Stimulated activated CD8-positive, alpha-beta memory T cell treated with anti-CD3 and anti-CD28 coated beads, Interleukin-7, amount 100 ng/mL, for 24 hours (primary cell): ENCODE data around the gene C1orf198.

Source experiments
- DNase-seq: peaks from one replicate; pipeline ENCODE4 v3.0.0-alpha.2; 2020; ENCODE audit warnings: low read depth

C1orf198 gene

GRCh38 chr1:230891413-230891812 is 23.1 kb upstream of the C1orf198 start:
- DNase-seq: no peak

GRCh38 chr1:230884646-230885045 is 16.3 kb upstream of the C1orf198 start:
- DNase-seq: no peak

GRCh38 chr1:230883967-230884366 is 15.6 kb upstream of the C1orf198 start:
- no peak for DNase-seq

GRCh38 chr1:230879778-230880177 is 11.5 kb upstream of the C1orf198 start:
- no peak for DNase-seq

- DNase-seq: no peak
These were observed 10.3 kb upstream of the C1orf198 start for GRCh38 chr1:230878591-230878990.

- DNase-seq: no peak
These were observed 9.7 kb upstream of the C1orf198 start for GRCh38 chr1:230877924-230878590.

GRCh38 chr1:230877146-230877923 is 9.0 kb upstream of the C1orf198 start:
- no peak for DNase-seq

- DNase-seq: no peak
These were observed 8.3 kb upstream of the C1orf198 start for GRCh38 chr1:230876660-230877059.

GRCh38 chr1:230875370-230875769 is 7.0 kb upstream of the C1orf198 start:
- no peak for DNase-seq

- DNase-seq: no peak
These were observed 2.6 kb upstream of the C1orf198 start for GRCh38 chr1:230870916-230871315.

GRCh38 chr1:230869500-230869899 is 1.2 kb upstream of the C1orf198 start:
- no peak for DNase-seq

- no peak for DNase-seq
These were observed 540 bp upstream of the C1orf198 start for GRCh38 chr1:230868736-230869385.

- no peak for DNase-seq
These were observed 1.0 kb downstream of the C1orf198 start for GRCh38 chr1:230867101-230867902.

- no peak for DNase-seq
These were observed 1.9 kb downstream of the C1orf198 start for GRCh38 chr1:230866171-230867070.

- DNase-seq: no peak
These were observed 3.1 kb downstream of the C1orf198 start for GRCh38 chr1:230865062-230865817.

- DNase-seq: no peak
These were observed 3.9 kb downstream of the C1orf198 start for GRCh38 chr1:230864441-230864840.

- DNase-seq: no peak
These were observed 4.9 kb downstream of the C1orf198 start for GRCh38 chr1:230863449-230863848.

GRCh38 chr1:230861970-230862595 is 6.2 kb downstream of the C1orf198 start:
- no peak for DNase-seq

- DNase-seq: no peak
These were observed 6.8 kb downstream of the C1orf198 start for GRCh38 chr1:230861489-230861888.
